Peyer's patch (tissue), 4 donors: ENCODE data around the gene PLEKHA6. TPM values are rescaled to one million over a fixed set of nuclear protein-coding genes. Genes with fewer than 3 reads are reported as not detected.
A peak's percentile ranks its signal among the peaks of the same experiment; 100 is the strongest.

ENCODE experiments used
- DNase-seq, 3 donors: peaks; one replicate each; pipeline ENCODE4 v3.0.0-alpha.2; 2017 to 2019
- H3K27ac ChIP-seq, 4 donors: fragments of 200-600 bp; sonication (generic); one replicate each; pipeline ENCODE4 v1.5.1; 2016 to 2019
- H3K27me3 ChIP-seq, 2 donors: fragments of 200-600 bp; sonication (generic); one replicate each; pipeline ENCODE4 v1.5.1; 2019
- H3K36me3 ChIP-seq, 3 donors: fragments of 200-600 bp; sonication (generic); one replicate each; pipeline ENCODE4 v1.5.1; 2016 to 2019
- H3K4me1 ChIP-seq, 4 donors: fragments of 200-600 bp; sonication (generic); one replicate each; pipeline ENCODE4 v1.5.1; 2016 to 2019
- H3K4me3 ChIP-seq, 4 donors: fragments of 200-600 bp; sonication (generic); 1 replicate in 3 of 4; 2 replicates in 1 of 4; pipeline ENCODE4 v1.5.1; 2016 to 2019; ENCODE audit warnings: mild to moderate bottlenecking in 1 of 4
- H3K9me3 ChIP-seq, 4 donors: fragments of 200-600 bp; sonication (generic); one replicate each; pipeline ENCODE4 v1.5.1; 2016 to 2019; ENCODE audit warnings: mild to moderate bottlenecking in 1 of 4
- CTCF ChIP-seq, 6 experiments: fragments of 450-650 bp in 4 of 6; fragments of 200-600 bp in 2 of 6; sonication (generic) in 1 of 6; IDR thresholded peaks; one replicate each; pipeline ENCODE4 v1.5.1; 2017 to 2019; ENCODE audit warnings: antibody characterized with exemption in 6 of 6, mild to moderate bottlenecking in 3 of 6, moderate library complexity in 1 of 6
- POLR2A ChIP-seq, 2 donors: fragments of 450-650 bp; IDR thresholded peaks; one replicate each; pipeline ENCODE4 v1.5.1; 2017; ENCODE audit warnings: antibody characterized with exemption in 2 of 2, mild to moderate bottlenecking in 2 of 2, moderate library complexity in 2 of 2
- total RNA-seq, 4 donors: library from RNA; depleted of rRNA; stranded (reverse); fragments of >200 nt; gene quantifications; one replicate each; pipeline ENCODE4 v1.1.0, GENCODE V29; 2016

The PLEKHA6 gene
- total RNA-seq, 4 donors from 2014 or later: 57.3 to 91.6 (median 70.2) TPM

GRCh38 chr1:204344665-204345355 is 14.9 kb downstream of the PLEKHA6 start:
- Histone ChIP-seq H3K4me1 (peaks cover 0 to 61% (median 1%) of the 10 kb centered on the region in 4 donors), H3K27me3 (no peaks in the 10 kb centered on the region), H3K27ac (peak overlapping the region in 1 of 4 donors; percentile 30), H3K4me3 (no peak overlapping the region), H3K36me3 (no peaks in the 10 kb centered on the region), H3K9me3 (no peaks in the 10 kb centered on the region)
- no peak for TF ChIP-seq POLR2A (IDR thresholded peaks at IDR 0.05)
- no peak for TF ChIP-seq CTCF (IDR thresholded peaks at IDR 0.05)
- peak in 1 of 3 donors; percentile 16 for DNase-seq

- no peak for TF ChIP-seq POLR2A (IDR thresholded peaks at IDR 0.05)
- TF ChIP-seq CTCF (IDR thresholded peaks at IDR 0.05): no peak
- no peak for DNase-seq
- no peak overlapping the region for H3K4me3 ChIP-seq
- H3K9me3 ChIP-seq: no peaks in the 10 kb centered on the region
- H3K27ac ChIP-seq: no peak overlapping the region
- peaks cover 0 to 61% (median 1%) of the 10 kb centered on the region in 4 donors for H3K4me1 ChIP-seq
- H3K27me3 ChIP-seq: no peaks in the 10 kb centered on the region
- H3K36me3 ChIP-seq: no peaks in the 10 kb centered on the region
Observed at GRCh38 chr1:204343802-204344201, 15.9 kb downstream of the PLEKHA6 start.

- TF ChIP-seq POLR2A (IDR thresholded peaks at IDR 0.05) (no peak), CTCF (IDR thresholded peaks at IDR 0.05) (no peak)
- H3K27ac ChIP-seq: no peak overlapping the region
- H3K4me1 ChIP-seq: peaks cover 0 to 61% (median 1%) of the 10 kb centered on the region in 4 donors
- H3K27me3 ChIP-seq: no peaks in the 10 kb centered on the region
- H3K36me3 ChIP-seq: no peaks in the 10 kb centered on the region
- no peaks in the 10 kb centered on the region for H3K9me3 ChIP-seq
- no peak overlapping the region for H3K4me3 ChIP-seq
- DNase-seq: no peak
Observed at GRCh38 chr1:204343247-204343646, 16.5 kb downstream of the PLEKHA6 start.

GRCh38 chr1:204342310-204342709 is 17.4 kb downstream of the PLEKHA6 start:
- H3K4me3 ChIP-seq: no peak overlapping the region
- peaks cover 0 to 60% (median 1%) of the 10 kb centered on the region in 4 donors for H3K4me1 ChIP-seq
- no peaks in the 10 kb centered on the region for H3K9me3 ChIP-seq
- no peak for DNase-seq
- no peaks in the 10 kb centered on the region for H3K36me3 ChIP-seq
- H3K27me3 ChIP-seq: no peaks in the 10 kb centered on the region
- H3K27ac ChIP-seq: no peak overlapping the region
- TF ChIP-seq POLR2A (IDR thresholded peaks at IDR 0.05) (no peak), CTCF (IDR thresholded peaks at IDR 0.05) (no peak)

- no peaks in the 10 kb centered on the region for H3K36me3 ChIP-seq
- no peak overlapping the region for H3K4me3 ChIP-seq
- TF ChIP-seq CTCF (IDR thresholded peaks at IDR 0.05) (no peak), POLR2A (IDR thresholded peaks at IDR 0.05) (no peak)
- no peaks in the 10 kb centered on the region for H3K9me3 ChIP-seq
- H3K4me1 ChIP-seq: peaks cover 0 to 64% (median 1%) of the 10 kb centered on the region in 4 donors
- H3K27me3 ChIP-seq: no peaks in the 10 kb centered on the region
- DNase-seq: peak in 1 of 3 donors; percentile 68
- H3K27ac ChIP-seq: peak overlapping the region in 1 of 4 donors; percentile 59
Observed at GRCh38 chr1:204341380-204341779, 18.3 kb downstream of the PLEKHA6 start.
